MM.1S (cell line): ENCODE measurements around the gene TMEM244.

ENCODE experiments used
- DNase-seq: peaks from one replicate; pipeline ENCODE4 v3.0.0-alpha.2; 2015
- H2AFZ ChIP-seq: fragments of 300-600 bp; sonication (generic); 2 replicates; pipeline ENCODE4 v1.6.0; 2016; ENCODE audit warnings: antibody characterized with exemption, low read length
- H3F3A ChIP-seq: fragments of 300-600 bp; sonication (generic); 2 replicates; pipeline ENCODE4 v1.6.1; 2016; ENCODE audit warnings: mild to moderate bottlenecking, antibody characterized with exemption, low read length, moderate library complexity, mixed read lengths; ENCODE audit not compliant: insufficient read depth
- H3K27ac ChIP-seq: fragments of 300-600 bp; sonication (generic); 2 replicates; pipeline ENCODE4 v1.5.1; 2016; ENCODE audit warnings: mild to moderate bottlenecking, low read length
- H3K27me3 ChIP-seq: fragments of 300-600 bp; sonication (generic); replicated peaks from 2 replicates; pipeline ENCODE4 v1.6.0; 2016; ENCODE audit warnings: low read length; ENCODE audit not compliant: insufficient read depth
- H3K36me3 ChIP-seq: fragments of 300-600 bp; sonication (generic); replicated peaks from 2 replicates; pipeline ENCODE4 v1.6.1; 2016; ENCODE audit warnings: mild to moderate bottlenecking, low read length, mixed read lengths; ENCODE audit not compliant: insufficient read depth
- H3K4me1 ChIP-seq: fragments of 300-600 bp; sonication (generic); 2 replicates; pipeline ENCODE4 v1.6.1; 2016; ENCODE audit warnings: low read length, mixed read lengths
- H3K4me2 ChIP-seq: fragments of 300-600 bp; sonication (generic); 2 replicates; pipeline ENCODE4 v1.6.0; 2016; ENCODE audit warnings: low read depth, low read length
- H3K4me3 ChIP-seq: fragments of 300-600 bp; sonication (generic); 2 replicates; pipeline ENCODE4 v1.5.1; 2016; ENCODE audit warnings: low read length, mixed read lengths
- H3K79me2 ChIP-seq: fragments of 300-600 bp; sonication (generic); 2 replicates; pipeline ENCODE4 v1.6.1; 2016; ENCODE audit warnings: mixed run types, low read length, mixed read lengths
- H3K9ac ChIP-seq: fragments of 300-600 bp; sonication (generic); 2 replicates; pipeline ENCODE4 v1.6.1; 2016; ENCODE audit warnings: low read length, mixed read lengths
- H3K9me2 ChIP-seq: fragments of 300-600 bp; sonication (generic); replicated peaks from 2 replicates; pipeline ENCODE4 v1.6.1; 2016; ENCODE audit warnings: mild to moderate bottlenecking, low read length, mixed read lengths; ENCODE audit not compliant: insufficient read depth
- H3K9me3 ChIP-seq: fragments of 300-600 bp; sonication (generic); replicated peaks from 2 replicates; pipeline ENCODE4 v1.6.1; 2016; ENCODE audit warnings: mild to moderate bottlenecking, low read length, mixed read lengths; ENCODE audit not compliant: insufficient read depth
- H4K20me1 ChIP-seq: fragments of 300-600 bp; sonication (generic); 2 replicates; pipeline ENCODE4 v1.6.1; 2016; ENCODE audit warnings: mild to moderate bottlenecking, low read length, moderate library complexity, mixed read lengths; ENCODE audit not compliant: insufficient read depth
- EZH2 ChIP-seq: fragments of 300-600 bp; sonication (generic); optimal IDR thresholded peaks from 2 replicates; pipeline ENCODE3; 2017; ENCODE audit warnings: low read depth, mild to moderate bottlenecking, antibody characterized with exemption, low read length, mixed read lengths
- EZH2phosphoT487 ChIP-seq: fragments of 300-600 bp; sonication (generic); IDR thresholded peaks from 2 replicates; pipeline ENCODE4 v1.6.1; 2018; ENCODE audit warnings: antibody characterized with exemption, low read length
- TF ChIP-seq, protein P1 (sequence below): fragments of 300-600 bp; sonication (generic); IDR thresholded peaks from 2 replicates; pipeline ENCODE4 v1.5.1; 2016; ENCODE audit warnings: antibody characterized with exemption, low read length, mixed read lengths

The TMEM244 gene

DNA sequence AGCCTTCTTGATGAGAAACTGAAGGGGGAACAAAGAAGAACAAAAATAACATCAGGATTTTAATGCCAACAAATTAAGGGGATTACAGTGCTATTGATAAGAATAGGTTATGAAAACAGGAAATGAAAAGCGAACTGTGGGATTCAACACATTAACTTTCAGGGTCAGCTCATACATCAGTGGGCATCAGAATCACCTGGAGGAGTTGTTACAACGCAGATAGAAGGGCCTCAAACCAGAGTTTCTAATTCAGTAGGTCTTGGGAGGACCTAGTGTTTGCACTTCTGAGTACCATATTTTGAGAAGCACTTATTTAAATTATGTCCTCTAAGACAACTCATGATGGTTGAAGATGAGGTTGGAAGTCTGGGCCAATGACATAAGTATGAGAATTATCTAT, 5.6 kb upstream of the TMEM244 start:
- Histone ChIP-seq H3K9me2 (no peaks in the 10 kb centered on the region), H4K20me1 (no peaks in the 10 kb centered on the region), H3K9ac (no peak overlapping the region), H3K9me3 (no peaks in the 10 kb centered on the region), H3K79me2 (no peaks in the 10 kb centered on the region), H3K36me3 (no peaks in the 10 kb centered on the region), H3F3A (no peaks in the 10 kb centered on the region), H3K27ac (no peak overlapping the region), H3K27me3 (no peaks in the 10 kb centered on the region), H3K4me2 (no peak overlapping the region), H3K4me3 (no peak overlapping the region), H2AFZ (no peak overlapping the region), H3K4me1 (no peaks in the 10 kb centered on the region)
- TF ChIP-seq EZH2 (no peak), EZH2phosphoT487 (no peak)
- TF ChIP-seq, protein P1, sequence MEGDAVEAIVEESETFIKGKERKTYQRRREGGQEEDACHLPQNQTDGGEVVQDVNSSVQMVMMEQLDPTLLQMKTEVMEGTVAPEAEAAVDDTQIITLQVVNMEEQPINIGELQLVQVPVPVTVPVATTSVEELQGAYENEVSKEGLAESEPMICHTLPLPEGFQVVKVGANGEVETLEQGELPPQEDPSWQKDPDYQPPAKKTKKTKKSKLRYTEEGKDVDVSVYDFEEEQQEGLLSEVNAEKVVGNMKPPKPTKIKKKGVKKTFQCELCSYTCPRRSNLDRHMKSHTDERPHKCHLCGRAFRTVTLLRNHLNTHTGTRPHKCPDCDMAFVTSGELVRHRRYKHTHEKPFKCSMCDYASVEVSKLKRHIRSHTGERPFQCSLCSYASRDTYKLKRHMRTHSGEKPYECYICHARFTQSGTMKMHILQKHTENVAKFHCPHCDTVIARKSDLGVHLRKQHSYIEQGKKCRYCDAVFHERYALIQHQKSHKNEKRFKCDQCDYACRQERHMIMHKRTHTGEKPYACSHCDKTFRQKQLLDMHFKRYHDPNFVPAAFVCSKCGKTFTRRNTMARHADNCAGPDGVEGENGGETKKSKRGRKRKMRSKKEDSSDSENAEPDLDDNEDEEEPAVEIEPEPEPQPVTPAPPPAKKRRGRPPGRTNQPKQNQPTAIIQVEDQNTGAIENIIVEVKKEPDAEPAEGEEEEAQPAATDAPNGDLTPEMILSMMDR = no peak
- DNase-seq = no peak

- TF ChIP-seq EZH2phosphoT487 = no peak
- H2AFZ ChIP-seq = no peak overlapping the region
Observed at GRCh38 chr6:129866256-129866655, 5.1 kb upstream of the TMEM244 start.

DNA sequence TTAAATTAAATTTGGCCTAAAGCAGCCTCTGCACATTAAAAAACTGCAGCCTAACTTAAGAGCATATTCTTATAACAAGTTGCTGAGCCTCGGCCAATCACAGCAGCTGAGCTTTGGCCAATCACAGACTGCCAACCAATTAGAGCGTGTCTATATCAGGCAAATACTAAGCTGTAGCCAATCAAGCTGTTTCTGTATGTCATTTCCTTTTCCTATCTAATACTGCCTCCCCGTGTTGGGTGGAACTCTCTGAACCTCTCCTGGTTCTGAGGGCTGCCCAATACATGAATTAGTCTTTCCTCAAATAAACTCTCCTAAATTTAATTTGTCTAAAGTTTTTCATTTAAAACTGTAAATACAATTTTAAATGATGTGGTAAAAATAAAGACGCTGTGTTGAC, 3.9 kb upstream of the TMEM244 start:
- Histone ChIP-seq H3K4me2 (no peak overlapping the region), H3K36me3 (no peaks in the 10 kb centered on the region), H3K4me3 (no peak overlapping the region), H3K27ac (no peak overlapping the region), H3K79me2 (no peaks in the 10 kb centered on the region), H3K9me2 (no peaks in the 10 kb centered on the region), H2AFZ (no peak overlapping the region), H3K4me1 (peaks cover 7% of the 10 kb centered on the region), H3F3A (peaks cover 16% of the 10 kb centered on the region), H3K9ac (no peak overlapping the region), H4K20me1 (no peaks in the 10 kb centered on the region), H3K27me3 (no peaks in the 10 kb centered on the region), H3K9me3 (no peaks in the 10 kb centered on the region)
- no peak for DNase-seq
- TF ChIP-seq, protein P1 = no peak
- TF ChIP-seq EZH2 (no peak), EZH2phosphoT487 (no peak)

More at GRCh38 chr6:129866256-129866655, 5.1 kb upstream of the TMEM244 start:
- Histone ChIP-seq H3K9me2 (no peaks in the 10 kb centered on the region), H3K4me1 (peaks cover 4% of the 10 kb centered on the region), H3K4me2 (no peak overlapping the region), H3K27ac (no peak overlapping the region), H3K27me3 (no peaks in the 10 kb centered on the region), H3K36me3 (no peaks in the 10 kb centered on the region), H3K4me3 (no peak overlapping the region), H3K9me3 (no peaks in the 10 kb centered on the region), H3K9ac (no peak overlapping the region), H4K20me1 (no peaks in the 10 kb centered on the region), H3K79me2 (no peaks in the 10 kb centered on the region), H3F3A (peaks cover 3% of the 10 kb centered on the region)
- DNase-seq = no peak

DNA sequence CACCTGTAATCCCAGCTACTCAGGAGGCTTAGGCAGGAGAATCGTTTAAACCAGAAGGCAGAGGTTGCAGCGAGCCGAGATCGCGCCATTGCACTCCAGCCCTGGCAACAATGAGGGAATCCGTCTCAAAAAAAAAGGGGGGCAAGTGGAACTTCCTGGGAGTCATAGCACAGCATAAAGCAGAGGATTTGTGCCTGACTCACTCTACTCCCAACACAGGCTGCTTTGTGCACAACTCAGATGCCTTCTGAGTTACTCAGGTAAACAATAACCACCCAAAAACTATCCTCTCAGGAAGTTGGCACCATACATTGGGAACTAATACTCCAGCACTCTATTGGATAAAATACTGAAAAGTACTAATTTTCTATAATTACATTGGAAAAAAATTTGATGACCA, 2.5 kb upstream of the TMEM244 start:
- Histone ChIP-seq H3K9ac (no peak overlapping the region), H3K9me3 (no peaks in the 10 kb centered on the region), H3K27ac (no peak overlapping the region), H3K4me3 (no peak overlapping the region), H4K20me1 (no peaks in the 10 kb centered on the region), H3K36me3 (no peaks in the 10 kb centered on the region), H3K4me1 (peaks cover 7% of the 10 kb centered on the region), H3K4me2 (no peak overlapping the region), H3F3A (peaks cover 17% of the 10 kb centered on the region), H3K79me2 (no peaks in the 10 kb centered on the region), H3K27me3 (no peaks in the 10 kb centered on the region), H2AFZ (no peak overlapping the region), H3K9me2 (no peaks in the 10 kb centered on the region)
- TF ChIP-seq, protein P1 = no peak
- TF ChIP-seq EZH2phosphoT487 (no peak), EZH2 (no peak)
- DNase-seq = no peak
